GM18858 (cell line): Measurements from ENCODE around the gene CAMTA1.

ENCODE experiments used
- ATAC-seq: cut with Tn5 transposase; IDR thresholded peaks from one replicate; pipeline ENCODE4 v1.9.1; 2021; ENCODE audit not compliant: unreplicated experiment

The CAMTA1 gene

DNA sequence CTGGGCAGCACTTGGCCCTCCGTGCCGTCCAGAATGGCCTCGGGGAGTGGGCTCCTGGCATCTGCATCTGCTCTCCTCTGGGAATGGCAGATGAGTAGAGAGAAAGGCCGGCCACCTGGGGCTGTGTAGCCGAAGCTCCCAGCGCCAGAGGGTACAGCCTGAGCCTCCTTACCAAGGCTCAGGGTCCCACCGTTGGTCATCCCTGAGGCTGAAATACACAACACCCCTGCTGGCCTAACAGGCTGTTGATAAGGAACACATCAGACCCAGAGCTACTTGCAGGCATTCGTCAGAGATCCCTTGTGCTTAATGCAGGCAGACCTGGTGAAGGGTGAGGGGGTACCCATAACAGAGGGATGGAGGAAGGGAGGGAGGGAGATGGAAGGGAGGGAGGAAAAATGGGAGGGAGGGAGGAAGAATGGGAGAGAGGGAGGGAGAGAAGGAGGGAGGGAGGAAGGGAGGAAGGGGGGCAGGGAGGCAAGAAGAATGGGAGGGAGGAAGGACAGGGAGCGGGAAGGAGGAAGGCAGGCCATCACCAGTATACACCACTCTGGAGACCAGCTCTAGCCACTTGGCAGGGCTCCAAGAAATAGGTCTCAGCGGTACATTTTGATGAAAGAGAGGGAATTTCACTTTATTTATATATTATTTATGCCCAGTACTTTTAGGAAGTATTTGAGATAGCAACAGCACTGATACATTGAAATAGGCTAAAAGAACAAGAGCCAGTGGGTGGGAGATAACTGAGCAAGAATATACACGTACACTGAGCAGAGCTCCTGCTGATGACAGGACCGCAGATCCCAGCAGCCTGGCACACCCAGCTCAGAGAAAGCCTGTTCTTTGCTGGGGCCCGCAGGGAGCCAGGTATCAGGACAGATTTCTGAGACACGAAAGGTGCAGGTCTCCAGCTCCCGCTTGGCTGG, 670.8 kb downstream of the CAMTA1 start:
- ATAC-seq: no peak

DNA sequence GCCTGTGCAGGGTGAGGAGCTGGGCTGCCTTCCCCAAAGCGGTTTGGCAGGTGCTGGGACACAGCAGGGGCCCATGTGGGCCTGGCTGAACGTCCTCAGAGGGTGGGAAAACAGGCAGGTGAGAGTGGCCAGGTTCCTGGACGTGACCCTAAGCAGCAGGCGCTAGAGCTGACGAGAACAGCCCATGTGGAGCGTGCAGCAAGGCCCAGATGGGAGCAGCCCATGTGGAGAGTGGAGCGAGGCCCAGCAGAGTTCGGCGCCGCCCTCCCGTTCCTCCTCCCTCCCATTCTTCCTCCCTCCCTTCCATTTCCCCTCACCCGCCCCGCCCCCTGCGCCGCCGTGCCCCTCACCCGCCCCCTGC, 671.4 kb downstream of the CAMTA1 start:
- no peak for ATAC-seq

DNA sequence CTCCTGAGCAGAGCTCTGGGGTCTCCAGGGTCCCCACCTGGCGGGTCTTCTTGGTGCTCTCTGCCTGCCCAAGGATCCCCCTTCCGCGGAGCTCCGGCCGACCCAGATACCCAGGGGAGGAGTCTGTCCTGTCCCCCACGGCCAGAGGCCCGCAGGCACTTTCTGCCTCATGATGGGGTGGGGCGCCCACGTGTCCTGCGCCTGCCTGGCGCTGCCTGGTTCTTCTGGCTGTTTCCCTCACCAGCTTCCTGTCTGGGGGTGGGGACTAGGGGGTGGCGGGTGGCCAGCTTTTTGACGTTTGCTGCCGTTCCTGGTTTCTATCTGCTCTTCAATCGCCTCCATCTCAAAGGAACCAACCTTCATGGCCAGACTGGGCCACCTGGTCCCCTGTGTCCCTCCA, 672.6 kb downstream of the CAMTA1 start:
- ATAC-seq: no peak

DNA sequence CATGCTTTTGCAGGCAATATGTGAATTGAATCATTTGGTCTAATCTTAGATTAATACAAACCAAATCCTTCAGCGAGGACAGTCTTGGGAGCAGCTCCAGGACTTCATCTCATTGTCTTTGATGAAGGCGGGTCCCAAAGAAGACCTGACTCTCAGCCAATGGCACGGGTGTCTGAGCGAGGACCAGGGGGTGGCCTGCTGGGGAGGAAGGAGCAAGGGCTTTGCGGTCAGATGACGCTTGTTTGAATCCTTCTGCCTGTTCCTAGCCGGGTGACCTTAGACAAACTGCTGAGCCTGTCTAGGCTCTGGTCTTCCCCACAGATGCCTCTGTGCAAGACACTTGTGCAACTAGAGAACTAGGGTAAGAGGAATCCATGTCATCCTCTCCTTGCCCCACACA, 673.7 kb downstream of the CAMTA1 start:
- ATAC-seq: no peak

DNA sequence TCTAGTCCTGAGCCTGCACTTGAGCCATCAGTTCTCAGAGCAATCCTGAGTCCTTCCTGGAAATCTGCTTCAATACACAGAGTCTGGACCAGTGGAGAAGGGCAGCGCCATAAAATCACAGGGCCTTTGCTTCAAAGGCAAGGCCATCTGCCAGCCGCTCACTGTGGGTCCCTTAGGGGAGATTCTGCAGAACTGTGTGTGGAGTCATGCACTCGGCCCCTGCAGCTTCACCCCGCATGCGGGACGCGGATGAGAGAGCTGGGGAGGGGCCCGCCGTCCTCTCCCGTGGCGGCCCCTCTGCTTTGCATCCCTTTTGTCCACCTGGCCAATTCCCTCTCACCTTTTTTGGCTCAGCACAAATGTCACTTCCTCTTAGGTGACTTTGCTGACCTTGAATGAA, 674.7 kb downstream of the CAMTA1 start:
- ATAC-seq: no peak

DNA sequence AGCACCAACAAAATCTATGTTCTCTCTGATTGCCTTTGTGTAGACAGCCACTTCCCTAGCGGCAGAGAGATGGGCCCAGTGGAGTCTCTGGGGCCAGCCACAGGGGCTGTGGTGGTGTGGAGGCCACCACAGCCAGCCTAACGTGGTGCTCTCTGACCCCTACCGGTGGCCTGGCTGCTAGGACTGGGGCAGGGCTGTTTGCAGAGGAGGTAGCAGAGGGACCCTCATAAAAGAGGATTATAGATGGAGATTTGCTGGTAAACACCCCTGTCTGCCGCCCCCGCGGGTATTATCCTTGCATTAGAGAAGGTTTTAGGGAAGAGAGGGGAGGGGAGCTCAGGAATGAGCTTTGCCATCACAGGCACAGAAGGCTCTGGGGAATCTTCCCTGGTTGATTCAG, 675.6 kb downstream of the CAMTA1 start:
- no peak for ATAC-seq

DNA sequence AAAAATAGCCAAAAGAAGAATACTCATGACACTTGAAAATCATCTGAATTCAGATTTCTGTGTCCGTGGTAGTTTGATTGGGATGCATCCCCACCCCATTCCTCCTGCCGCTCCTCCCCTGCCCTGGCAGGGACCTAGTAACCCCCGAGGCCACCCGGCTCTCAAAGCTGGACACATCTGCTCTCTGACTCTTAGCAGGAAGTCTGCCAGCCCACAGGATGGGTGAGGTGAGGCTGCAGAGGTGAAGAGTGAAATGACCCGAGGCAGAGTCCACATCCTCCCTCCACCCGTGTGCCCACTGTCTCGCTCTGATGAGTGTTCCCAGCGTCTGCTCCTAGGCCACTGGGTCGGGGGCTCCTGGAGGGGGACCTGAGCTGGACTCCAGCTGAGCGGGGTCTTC, 677.4 kb downstream of the CAMTA1 start:
- no peak for ATAC-seq

DNA sequence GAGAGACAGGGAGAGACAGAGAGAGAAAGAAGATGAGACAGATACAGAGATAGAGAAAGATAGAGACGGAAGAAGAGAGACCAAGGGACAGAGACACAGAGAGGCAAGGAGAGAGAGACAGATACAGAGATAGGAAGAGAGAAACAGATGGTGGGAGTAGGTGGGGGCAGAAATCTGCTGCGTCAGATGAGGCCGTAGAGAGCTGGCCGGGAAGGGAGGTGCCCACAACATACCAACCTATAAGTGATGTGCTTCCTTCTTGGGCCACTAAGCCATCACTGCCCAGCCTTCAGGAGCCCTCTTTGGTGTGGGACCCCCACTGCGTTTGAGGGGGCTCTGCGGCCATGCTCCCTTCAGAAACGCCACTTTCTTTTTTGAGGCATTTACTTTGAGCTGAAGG, 678.3 kb downstream of the CAMTA1 start:
- ATAC-seq: no peak

DNA sequence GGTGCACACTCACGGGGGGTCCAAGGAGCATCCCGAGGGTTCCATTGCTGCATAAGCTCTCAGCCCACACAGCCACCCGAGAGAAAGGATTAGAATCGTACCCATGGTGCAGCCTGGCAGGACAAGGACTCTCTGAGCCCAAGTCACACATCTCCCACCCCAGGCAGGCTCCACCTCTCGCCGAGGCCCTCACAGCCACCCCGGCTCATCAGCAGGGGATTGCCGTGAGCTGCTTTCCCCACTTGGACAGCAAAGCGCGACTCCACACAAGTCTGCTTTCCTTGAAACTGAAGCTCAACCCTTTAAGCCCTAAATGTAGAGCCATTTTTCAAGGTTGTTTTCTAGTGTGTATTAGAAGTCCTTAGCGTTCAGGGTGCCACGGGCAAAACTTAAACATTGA, 679.5 kb downstream of the CAMTA1 start:
- no peak for ATAC-seq

DNA sequence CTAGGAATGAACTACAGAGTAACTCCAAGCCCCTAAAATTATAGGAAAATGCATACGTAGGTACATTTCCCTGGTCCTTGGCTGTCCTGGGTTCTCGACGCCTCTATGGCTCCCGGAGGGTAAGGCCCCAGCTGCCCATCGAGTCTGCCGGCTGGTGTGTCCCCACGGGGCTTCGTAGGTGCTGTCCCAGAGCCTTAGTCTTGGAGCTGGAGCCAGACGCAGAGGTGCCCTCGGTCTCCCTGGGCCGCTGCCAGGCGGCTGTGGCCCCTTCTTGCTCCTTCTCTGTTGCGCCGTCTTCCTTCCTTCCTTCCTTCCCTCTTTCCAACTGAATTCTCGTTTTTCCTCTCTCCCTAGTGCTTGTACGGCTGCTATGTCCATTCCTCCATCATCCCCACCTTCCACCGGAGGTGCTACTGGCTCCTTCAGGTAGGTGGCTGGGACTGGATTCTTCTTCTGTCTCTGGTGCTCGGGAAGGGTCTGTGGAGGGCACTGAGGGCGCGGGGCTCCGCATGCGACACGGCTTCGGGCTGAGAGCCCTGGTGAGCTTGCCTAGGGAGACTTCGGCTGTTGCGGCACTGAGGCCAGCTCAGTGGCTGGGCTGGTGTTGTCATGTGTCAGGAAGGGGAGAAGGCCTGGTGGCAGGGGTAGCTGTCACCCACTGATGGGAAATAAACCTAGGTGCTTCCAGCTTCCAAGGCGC, 682.4 kb downstream of the CAMTA1 start:
- no peak for ATAC-seq

DNA sequence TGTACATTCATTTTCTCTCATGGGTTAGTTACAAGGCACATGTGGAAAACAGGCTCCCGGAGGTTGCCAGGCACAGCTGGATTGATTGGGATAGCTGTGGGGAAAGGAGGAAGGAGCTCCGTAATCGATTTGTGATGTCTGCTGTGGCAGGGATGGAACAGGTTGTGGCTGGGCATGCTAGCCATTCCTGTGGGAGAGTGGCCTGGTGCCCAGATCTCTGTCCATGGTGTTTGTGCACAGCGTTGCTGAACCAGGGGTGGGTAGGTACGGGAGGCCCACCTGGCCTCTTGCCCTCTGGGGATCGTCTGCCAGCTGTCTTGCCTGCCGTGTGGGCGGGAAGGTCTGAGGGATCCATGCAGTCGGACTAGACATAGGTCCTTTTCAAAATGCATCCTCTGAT, 683.0 kb downstream of the CAMTA1 start:
- no peak for ATAC-seq

DNA sequence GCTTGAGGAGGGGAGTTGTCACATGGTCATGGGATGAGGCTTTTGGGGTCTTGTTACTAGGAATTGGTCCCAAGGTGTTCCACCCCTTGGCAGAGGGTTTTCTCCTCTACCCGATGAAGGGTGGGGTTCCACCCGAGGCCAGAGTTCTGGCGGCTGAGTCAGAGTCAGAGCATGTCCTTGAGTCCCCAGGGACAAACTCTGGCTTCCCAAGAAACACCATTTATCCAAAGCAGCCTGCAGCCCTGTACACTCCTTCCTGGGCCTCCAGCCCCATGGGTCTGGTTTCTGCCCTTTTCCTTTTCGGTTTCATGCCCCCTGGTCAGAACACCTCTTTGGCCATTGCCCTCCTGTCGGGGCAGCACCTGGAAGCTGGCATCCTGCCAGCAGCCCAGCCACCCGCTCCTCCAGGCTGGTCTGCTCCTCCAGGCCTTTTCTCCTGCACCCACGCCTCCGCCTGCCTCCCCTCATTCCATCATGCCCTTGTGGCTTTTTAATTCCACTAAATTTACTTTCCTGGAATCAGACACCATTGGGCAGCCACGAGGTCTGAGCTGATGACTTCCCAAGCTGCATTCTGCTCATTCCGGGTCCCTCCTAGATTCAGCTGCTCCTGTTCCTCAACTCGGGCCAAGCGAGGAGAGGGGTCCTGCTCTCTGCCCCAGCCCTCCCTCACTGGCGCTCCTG, 684.1 kb downstream of the CAMTA1 start:
- no peak for ATAC-seq

DNA sequence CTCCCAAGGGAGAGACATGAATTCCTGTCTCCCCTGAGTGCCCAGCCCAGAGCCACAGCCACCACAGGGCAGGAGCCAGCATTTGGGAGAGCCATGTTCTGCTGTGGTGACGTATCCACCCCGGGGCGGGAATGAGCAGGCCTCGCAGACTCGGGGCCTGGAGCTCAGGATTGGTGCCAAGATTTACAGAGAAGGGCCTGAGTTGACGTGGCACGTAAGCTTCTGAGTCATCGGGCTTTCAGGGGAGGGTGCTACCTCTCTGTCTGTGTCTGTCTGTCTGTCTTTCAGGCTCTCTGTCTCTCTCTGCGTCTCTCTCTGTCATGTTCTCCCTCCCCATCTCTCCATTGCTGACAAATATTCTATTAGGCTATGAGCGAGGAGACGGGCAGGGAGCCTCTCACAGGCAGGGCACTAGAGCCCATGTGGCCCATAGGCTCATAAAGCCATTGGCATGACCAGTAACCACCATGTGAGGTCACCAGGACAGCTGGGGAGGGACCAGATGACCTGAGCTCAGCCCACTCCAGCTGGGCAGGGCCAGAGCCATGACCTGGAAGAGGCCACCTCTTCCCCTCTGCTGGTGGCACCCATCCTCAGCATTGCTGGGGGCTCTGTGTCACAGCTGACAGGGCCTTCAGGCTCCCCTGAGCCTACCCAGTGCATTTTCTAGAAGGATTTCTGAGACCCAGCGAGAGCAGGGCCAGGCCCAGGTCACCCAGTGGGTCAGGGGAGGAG, 685.8 kb downstream of the CAMTA1 start:
- ATAC-seq: no peak

DNA sequence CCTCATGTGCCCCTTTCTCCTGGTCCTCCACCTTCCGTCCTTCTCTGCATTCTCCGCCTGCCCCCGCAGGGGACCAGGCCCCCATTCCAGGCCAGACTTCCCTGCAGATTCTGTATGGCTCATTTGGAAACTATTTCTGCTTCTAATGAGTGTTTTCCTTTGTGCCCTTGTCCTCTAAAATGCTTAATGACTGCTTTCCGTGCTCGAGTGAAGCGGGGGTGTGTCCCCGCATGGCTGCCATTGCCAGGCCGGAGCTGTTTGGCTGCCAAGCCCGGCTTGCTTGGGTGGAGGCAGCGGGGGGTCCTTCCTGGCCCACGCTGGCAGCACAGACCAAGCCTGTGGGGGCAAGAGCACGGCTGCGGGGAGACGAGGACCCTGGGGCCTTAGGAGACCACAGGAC, 686.6 kb downstream of the CAMTA1 start:
- no peak for ATAC-seq

DNA sequence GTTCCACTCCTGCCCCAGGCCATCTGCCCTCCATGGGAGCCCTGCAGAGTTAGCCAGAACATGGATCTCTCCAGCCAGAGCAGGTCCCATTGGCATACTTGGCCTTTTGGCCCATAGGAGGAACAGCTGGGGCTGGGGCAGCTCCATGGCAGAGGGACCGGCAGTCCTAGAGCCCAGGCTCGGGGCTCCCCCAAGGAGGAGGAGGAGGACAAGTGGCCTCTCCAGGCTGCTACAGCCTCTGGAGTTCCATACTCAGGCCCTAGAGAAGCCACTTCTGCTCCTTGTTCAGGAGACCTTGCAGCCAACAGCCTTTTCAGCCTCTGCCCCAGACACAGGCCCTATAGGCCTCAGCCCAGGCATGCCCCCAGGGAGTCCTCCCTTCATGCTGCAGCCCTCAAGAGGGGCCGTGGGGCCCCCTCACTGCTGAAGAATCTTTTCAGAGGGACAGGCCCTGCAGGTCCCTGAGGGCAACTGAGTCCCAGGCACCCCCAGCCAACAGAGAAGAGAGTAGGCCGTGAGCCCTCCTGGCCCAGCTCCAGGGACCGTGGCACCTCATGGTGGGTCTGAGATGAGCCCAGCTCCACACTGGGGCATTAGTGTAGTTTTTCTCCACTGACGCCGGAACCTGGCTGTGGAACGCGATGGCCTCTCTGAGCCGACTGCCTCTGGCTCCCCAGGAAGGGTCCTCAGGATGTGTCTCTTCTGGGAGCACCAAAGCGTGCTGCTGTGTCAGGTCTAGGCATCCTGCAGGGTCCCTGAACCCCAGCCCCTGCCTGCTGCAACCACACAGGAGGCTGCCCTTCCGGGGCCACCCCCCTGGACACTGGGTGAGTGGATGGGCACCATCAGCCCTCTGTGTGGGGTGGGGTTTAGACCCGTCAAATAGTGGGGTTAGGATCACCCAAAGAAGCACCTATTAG, 688.2 kb downstream of the CAMTA1 start:
- ATAC-seq: no peak

DNA sequence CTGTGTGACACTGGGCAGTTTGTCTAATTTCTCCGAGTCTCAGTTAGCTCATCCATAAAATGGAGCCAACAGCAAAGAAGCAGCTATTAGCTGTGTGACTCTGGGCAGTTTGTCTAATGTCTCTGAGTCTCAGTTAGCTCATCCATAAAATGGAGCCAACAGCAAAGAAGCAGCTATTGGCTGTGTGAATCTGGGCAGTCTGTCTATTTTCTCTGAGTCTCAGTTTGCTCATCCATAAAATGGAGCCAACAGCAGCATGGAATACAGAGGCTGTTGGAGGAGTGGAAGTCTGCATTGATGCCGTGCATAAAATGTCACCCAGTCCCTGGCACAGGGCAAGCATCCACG, 688.9 kb downstream of the CAMTA1 start:
- no peak for ATAC-seq

DNA sequence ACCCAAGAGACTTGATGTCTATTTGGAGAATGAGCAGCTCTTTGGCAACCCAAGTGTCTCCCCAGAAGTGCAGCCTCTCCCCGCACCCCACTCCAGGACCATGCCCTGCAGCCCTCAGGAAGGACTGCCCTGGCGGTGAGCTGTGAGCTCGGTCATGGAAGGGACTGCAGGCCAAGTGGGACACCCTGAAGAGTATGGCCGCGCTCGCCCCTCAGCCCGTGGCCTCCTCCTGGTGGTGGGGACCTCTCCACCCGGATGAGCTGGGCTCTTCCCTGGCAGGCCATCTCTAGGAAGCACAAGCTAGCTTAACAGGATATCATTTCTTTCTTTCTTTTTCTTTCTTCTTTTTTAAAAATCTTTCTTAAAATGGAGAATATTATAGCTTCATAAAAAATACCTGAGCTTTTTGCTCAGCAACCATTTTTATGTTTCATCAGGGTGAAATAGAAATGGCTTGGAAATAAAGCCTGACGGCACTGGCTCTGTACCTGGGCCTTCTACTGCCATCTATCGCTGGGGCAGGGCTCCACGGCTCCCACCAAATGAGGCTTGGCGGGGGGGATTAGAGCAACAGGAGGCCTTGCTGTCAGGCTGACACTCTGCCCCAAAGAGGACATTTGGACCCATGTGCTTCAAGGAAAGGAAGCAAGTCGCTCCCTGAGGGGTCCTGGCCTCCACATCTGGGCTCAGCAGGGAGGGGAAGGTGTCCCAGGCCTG, 689.7 kb downstream of the CAMTA1 start:
- ATAC-seq: no peak

DNA sequence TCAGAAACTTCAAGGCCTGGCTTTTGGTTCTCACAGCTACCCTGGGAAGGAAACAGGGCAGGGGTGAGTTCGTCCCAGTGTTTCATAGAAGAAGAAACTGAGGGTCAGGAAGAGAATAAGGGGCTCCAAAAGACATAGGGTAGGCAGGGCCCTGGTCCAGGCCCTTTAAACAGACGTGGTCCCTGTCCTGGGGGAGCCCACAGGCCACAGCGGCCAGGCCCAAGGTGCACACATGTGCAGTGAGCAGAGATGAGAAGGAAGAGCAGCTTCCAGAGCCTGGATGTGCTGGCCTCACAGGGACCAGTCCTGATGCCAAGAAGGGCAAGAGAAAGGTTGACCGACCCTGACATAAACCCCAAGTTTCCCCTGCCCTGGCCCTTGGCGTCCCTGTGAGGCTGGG, 690.4 kb downstream of the CAMTA1 start:
- ATAC-seq: no peak

DNA sequence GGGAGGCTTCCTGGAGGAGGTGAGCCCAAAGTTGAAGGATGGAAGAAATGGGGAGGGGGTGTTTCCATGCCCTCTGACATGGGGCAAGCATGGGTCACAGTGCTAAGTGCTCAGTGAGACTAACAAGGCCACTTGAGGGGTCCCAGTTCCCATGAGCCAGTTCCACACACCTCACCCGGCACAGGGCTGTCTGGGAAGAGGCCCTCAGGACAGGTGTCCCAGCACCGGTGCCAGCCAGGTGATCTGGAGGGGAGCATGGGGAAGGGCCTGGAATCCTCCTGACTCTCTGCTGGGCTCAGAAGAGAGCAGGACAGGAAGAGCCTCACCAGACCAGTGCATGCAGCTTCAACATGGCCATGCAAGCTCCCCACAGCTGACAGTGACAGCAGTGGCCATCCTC, 691.1 kb downstream of the CAMTA1 start:
- ATAC-seq: no peak
